Adipose tissue (tissue), 3 donors: ENCODE data around the gene IFI35. TPM values are rescaled to one million over a fixed set of nuclear protein-coding genes. Genes with fewer than 3 reads are reported as not detected.
"Not testable (repeated sequence)": the region's sequence is repeated elsewhere in the genome, so short reads cannot be mapped to it uniquely, and the experiment has no call there.

Experiments
- H3K27ac ChIP-seq: one replicate; pipeline ENCODE4 v1.5.1; 2013; ENCODE audit warnings: low read depth, low read length
- WGBS, 3 donors: extraction: QIAGEN DNeasy Blood & Tissue Kit; methylation state at CpG; one replicate each; pipeline ENCODE4 v1.1.7; 2013; 5-methylcytosine and 5-hydroxymethylcytosine counted together
- polyA plus RNA-seq, 3 donors: library from polyadenylated mRNA; stranded (reverse); fragments of 200-250 nt; gene quantifications; one replicate each; pipeline ENCODE4 v1.2.3, GENCODE V29; 2013
- donor health status: healthy with polysubstance abuse.
- donor health status: Bipolar disorder and iron deficiency.
- donor health status: healthy.

Gene IFI35
- polyA plus RNA-seq, 3 donors = 11.4 to 56.8 (median 34.1) TPM

DNA sequence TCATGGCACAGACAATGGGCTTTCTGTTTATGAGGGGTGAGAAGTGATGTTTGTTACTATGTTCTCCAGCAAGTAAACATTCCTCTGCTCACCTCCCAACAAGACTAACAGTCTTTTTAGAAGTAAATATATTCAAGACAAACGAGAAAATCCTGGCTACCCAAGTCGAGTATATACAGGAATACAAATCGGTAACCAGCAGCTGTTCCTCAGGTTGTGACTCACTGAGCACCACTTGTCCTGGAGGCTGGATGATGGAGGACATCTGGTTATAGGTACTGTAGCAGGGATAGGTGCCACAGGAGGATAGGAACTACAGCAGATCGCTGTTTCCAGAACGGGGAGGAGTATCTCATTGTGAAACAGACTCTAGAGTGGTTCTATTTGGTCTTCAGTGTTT lies 13.7 kb upstream of the IFI35 start:
- WGBS, 3 donors = 67 to 90% (median 88%) methylated on average over 5 of the region's 5 CpGs
- H3K27ac ChIP-seq = no peak overlapping the region

DNA sequence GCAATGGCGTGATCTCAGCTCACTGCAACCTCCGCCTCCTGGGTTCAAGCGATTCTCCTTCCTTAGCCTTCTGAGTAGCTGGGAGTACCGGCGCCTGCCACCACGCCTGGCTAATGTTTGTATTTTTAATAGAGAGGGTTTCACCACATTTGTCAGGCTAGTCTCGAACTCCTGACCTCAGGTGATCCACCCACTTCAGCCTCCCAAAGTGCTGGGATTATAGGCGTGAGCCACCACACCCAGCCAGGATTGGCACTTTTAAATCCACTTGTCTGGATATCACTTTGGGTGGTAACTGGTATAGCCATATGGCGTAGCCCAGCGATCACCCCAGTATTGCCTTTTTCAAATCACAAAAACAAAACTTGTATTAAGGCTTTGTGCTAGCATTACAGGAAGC lies 12.7 kb upstream of the IFI35 start:
- 80 to 87% (median 86%) methylated on average over 10 of the region's 10 CpGs for WGBS, 3 donors
- H3K27ac ChIP-seq = not testable (repeated sequence)

DNA sequence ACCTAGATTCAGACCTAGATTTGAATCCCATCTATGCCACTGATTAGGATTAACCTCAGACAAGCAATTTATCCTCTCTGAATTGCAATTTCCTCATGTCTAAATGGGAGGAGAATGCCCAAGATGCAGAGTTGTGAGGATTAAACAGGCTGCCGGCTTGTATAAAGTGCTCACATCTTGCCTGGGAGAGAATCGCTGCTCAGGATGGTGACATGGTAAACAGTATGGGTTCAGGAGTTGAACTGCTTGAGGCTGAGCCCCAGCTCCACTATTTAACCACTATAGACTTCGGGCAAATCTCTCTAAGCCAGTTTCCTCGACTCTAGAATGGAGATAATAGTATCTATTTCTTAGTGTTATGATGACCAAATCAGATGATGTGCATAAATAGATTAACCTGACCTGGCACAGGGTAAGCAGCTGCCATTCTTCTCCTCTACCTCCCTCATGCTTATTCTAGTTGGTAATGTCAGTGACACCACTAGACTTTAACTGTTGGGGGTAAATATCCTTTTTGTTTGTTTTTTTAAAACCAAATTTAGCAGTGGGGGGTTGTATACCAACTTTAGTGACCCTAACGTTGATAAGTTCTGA lies 9.1 kb upstream of the IFI35 start:
- WGBS, 3 donors = 13 to 27% (median 22%) methylated on average over 5 of the region's 5 CpGs
- H3K27ac ChIP-seq = no peak overlapping the region

DNA sequence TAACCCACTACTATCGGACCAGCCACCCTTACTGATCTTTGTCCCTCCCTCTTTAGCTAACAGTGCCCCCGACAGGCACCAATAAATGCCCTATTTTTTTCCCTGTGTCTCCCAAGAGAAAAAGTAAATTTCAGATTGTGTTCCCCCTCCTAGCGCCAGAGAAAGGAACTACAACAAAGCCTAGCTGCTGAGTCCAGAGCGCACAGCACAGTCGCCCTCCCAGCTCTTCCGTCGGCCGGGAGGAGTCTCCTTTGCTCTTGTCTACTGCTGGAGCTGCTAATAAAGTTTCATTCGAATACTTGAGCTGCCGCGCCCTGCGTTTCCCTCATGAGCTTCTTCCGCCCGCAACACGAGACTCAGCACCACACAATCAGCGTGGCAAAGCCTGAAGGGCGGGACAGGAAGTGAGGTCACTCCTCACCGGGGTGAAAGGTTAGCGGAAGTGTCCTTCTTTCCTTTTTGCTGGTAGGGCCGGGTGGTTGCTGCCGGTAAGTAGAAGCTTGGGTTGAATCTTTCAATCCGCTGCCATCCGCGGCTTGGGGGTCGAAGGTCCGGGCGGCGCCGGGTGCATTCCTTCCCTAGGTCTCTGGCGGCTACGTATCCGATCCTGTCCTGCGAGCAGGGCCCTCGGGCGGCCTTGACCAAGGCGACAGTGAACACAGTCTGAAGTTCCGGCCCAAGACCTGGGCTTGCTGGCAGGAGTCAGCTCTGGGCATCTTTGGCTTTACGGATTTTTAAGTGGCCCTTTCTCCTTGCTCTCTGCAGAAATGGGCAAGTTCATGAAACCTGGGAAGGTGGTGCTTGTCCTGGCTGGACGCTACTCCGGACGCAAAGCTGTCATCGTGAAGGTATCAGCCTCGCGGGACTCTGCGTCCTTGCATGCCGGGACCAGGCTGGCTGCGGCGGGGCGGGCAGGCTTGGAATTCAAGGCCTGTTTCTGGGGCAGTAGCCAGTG lies 8.3 kb upstream of the IFI35 start, which contains the start of gene RPL27:
RPL27 (plus strand) TSS at position 436 of the 955 bp plus-strand sequence; CDS start at position 768, 332 bp downstream.
- H3K27ac ChIP-seq = peak within 1 kb of the TSS; percentile 82
- WGBS, 3 donors = 0 to 1% (median 0%) methylated on average over 49 of the region's 49 CpGs

DNA sequence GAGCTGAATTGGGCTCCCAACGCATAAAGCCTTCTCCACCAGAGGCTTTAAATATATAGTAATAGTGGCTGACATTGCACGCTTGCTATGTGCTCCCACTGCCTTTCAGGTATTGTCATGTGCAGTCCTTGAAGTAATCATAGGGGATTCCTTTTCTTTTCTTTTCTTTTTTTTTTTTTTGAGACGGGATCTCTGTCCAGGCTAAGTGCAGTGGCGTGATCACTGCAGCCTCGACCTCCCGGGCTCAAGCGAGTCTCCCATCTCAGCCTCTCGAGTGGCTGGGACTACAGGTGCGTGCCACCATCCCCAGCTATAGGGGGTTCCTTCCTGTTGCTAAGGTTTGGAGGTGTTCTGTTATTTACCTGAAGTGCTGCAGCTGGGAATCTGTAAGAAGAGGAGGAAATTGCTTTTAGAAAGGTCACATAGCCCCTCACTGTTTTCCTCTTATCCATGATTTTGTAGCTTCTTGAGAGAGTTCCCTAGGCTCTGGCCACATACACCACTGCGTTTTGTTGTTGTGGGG lies 7.5 kb upstream of the IFI35 start:
- peak overlapping the region; percentile 82 for H3K27ac ChIP-seq
- 5 to 18% (median 9%) methylated on average over 10 of the region's 10 CpGs for WGBS, 3 donors

DNA sequence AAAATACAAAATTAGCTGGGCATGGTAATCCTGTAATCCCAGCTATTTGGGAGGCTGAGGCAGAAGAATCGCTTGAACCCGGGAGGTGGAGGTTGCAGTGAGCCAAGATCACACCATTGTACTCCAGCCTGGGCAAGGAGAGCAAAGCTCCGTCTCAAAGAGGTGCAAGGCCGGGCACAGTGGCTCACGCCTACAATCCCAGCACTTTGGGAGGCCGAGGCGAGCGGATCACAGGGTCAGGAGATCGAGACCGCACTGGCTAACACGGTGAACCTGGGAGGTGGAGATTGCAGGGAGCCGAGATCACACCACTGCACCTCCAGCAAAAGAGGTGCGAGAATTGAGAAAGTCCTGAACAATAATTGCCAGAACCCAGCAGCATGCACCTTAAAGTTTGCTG lies 5.7 kb upstream of the IFI35 start:
- not testable (repeated sequence) for H3K27ac ChIP-seq
- WGBS, 3 donors = 94 to 96% (median 95%) methylated on average over 13 of the region's 13 CpGs

DNA sequence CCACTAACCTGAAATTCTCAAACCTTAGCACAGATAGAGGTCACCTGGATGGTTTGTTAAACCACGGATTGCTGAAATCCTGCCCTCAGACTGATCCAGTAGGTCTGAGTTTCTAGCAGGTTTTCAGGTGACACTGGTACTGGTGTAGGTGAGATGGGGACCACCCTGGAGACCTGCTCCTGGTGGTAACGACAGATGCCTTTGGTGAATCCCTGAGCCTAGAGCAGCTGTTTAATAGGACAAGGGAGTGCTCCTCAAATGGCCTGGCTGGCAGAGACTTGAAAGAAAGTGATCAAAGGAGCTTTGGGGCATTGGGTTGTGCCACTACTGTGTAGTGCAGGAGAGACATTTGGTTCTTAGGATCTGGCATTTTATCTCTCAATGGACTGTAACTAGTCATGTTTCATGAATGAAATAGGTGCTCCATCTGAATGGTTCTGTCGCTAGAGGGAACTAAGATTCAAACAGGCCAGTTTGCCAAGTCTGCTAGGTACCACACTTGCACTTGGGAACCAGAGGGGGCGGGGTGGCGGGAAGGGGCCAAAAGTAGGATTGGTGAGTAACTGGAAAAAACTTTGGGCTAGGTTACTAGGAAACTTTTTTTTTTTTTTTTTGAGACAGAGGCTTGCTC lies 2.9 kb upstream of the IFI35 start:
- WGBS, 3 donors = 78 to 84% (median 81%) methylated on average over 5 of the region's 5 CpGs
- H3K27ac ChIP-seq = no peak overlapping the region

DNA sequence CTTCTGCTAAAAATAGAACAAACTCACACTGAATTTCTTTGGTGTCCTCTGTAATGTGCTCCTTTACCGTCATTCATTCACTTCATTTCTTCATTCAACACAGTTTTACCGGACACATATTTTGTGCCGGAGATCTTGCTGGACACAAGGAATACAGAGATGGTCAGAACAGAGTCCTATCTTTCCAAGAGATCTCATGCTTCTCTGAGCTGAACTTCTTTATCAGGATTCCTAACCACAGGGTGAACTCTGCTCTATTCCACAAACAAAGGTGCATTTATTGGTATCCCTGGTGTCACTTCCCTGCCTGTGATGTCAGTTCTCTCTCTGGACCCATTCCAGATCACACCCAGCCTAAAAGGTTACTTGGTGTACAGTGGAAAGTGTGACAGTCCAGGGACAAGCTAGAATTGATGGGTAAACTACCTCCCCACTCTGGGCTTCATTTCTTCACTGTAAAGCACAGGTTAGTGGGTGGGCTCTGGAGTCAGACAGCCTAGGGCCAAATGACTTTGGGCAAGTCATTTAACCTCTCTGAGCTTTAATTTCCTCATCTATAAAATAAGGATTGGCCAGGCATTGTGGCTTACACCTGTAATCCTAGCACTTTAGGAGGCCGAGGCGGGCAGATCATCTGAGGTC lies 4.2 kb downstream of the IFI35 start:
- no peak overlapping the region for H3K27ac ChIP-seq
- 78 to 84% (median 83%) methylated on average over 5 of the region's 5 CpGs for WGBS, 3 donors

DNA sequence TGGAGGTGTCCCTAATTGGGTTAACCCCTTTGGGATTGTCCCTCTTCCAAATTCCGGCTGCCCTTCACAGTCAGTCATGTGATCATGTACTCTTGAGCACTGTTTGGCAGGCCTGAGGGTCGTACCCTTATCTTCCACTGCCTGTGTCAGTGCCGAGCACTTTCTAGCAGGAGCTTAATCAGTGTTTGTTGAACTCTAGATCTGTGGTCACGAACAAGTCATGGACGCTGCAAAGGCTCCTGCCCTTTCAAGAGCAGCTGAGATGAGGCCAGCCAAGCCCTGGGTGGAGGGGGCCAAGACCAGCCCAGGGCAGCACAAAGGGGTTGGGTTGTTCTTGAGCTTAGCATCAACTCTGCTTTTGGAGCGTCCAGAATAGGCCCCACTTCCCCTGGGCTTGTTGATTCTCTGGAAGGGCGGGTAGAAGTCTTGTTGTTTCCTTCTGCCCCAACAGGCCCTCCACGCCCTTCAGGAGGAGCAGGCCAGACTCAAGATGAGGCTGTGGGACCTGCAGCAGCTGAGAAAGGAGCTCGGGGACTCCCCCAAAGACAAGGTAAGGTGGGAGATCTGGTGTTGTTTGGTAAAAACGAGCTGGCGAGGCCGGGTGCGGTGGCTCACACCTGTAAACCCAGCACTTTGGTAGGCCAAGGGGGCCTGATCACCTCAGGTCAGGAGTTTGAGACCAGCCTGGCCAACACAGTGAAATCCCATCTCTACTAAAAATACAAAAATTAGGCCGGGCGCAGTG lies 5.3 kb downstream of the IFI35 start:
- 75 to 79% (median 78%) methylated on average over 15 of the region's 15 CpGs for WGBS, 3 donors
- no peak overlapping the region for H3K27ac ChIP-seq

DNA sequence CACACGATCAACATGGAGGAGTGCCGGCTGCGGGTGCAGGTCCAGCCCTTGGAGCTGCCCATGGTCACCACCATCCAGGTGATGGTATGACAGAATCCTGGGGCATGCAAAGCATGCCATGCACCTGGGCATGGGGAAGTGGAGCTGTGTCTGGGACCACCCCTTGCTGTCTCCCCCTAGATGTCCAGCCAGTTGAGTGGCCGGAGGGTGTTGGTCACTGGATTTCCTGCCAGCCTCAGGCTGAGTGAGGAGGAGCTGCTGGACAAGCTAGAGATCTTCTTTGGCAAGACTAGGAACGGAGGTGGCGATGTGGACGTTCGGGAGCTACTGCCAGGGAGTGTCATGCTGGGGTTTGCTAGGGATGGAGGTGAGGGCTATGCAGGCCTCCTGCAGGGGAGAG lies 6.7 kb downstream of the IFI35 start:
- no peak overlapping the region for H3K27ac ChIP-seq
- WGBS, 3 donors = 81 to 86% (median 81%) methylated on average over 8 of the region's 8 CpGs

DNA sequence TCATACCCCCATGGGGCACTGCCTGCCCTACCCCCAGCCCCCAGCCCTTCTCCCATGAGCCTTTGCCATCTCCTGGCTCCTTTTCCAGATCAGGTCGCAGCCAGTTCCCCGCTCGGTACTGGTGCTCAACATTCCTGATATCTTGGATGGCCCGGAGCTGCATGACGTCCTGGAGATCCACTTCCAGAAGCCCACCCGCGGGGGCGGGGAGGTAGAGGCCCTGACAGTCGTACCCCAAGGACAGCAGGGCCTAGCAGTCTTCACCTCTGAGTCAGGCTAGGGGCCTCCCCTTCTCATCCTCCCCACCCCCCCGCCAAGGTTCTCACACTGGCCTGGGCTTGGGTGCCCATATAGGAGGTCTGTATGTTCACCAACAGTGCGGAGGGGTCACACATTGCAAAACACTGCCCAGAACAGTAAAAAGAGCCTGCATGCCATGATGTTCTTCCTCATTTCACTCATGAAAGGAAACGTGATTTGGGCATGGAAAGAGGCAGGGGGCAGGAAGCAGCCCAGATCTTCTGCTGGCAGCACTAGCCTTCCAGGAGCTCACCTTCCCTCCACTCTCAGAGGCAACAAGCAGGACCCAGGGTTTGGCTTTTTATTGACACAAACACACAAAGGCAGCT lies 7.5 kb downstream of the IFI35 start:
- H3K27ac ChIP-seq = no peak overlapping the region
- 66 to 78% (median 70%) methylated on average over 12 of the region's 12 CpGs for whole genome bisulfite sequencing, 3 donors

DNA sequence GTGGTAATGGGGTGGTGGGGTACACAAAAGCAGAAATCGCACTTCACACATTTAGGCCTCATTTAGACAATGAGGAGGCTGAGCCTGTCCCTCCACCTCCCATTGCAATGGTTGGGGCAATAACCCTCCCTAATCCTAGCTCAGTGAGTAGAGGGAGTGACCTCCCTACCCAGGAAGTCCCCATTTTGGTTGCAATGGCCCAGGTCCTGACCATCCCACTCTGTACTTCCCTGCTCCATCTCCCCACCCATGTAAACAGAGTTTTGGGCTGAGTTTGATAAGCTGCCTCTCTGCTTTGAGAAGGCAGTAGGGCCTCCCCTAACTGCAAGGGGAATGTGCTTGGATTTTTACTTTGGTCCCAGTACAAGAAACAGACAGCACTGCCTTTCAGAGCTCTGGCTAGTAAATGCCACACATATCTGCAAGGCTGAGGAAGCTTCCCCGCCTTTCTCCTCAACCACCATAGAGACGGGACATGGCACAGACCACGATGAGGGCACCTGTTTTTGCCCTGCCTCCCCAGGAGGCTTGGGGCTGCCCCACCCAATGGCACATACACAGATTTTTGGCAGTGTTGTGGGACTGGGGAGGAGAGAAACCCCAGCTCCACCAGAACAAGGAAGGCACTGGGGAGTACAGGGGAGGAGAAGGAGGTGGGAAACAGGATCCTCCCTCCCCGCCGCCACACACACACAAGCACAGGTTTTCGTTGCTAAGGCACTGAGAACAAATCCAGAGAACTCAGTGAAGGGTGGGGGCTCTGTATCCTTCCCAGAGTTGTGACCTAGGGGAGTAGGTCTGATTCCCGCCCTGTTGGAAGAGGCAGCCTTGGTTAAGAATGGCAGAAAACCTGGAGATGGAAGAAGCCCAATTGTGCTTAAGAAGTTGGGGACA lies 8.3 kb downstream of the IFI35 start:
- H3K27ac ChIP-seq = no peak overlapping the region
- WGBS, 3 donors = 40 to 88% (median 45%) methylated on average over 8 of the region's 8 CpGs

DNA sequence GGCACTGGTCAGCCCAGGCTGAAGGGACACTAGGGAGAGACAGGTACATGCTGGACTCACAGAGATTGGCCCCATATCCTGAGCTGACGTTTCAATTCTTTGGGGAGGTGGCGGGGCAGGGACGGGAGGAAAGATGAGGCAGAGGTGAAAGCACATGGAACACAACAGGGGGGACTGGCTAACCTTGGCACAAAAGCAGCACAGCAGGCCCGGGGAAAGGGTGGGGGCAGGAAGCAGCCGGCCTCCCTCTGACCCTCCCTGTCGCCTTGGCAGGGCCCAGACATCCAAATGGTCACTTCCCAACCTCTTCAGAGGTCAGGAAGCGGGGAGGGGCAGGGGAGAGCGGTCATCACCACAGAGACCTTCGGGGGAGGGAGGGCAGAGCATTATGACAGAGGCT lies 9.0 kb downstream of the IFI35 start:
- no peak overlapping the region for H3K27ac ChIP-seq
- WGBS, 3 donors = 19 to 72% (median 28%) methylated on average over 8 to 9 of the region's 9 CpGs

DNA sequence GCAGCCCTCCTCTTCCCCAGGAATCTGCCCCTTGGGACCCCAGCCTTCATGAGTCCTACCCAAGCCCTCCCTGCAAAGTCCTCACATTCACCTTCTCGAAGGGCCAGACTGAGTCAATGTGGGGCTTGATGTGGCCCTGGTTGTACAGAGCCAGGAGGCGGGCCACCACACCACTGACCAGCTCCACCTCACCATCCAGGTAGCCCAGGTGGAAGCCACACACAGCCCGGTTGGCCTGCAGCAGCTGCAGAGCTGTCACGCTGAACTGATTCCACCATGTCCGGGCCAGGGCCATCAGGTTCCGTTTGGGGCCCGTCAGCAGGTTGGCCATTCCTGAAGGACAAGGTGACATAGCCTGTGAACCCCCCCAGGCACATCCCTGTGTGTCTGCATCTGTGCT lies 9.6 kb downstream of the IFI35 start:
- 80 to 90% (median 83%) methylated on average over 7 of the region's 7 CpGs for WGBS, 3 donors
- no peak overlapping the region for H3K27ac ChIP-seq

DNA sequence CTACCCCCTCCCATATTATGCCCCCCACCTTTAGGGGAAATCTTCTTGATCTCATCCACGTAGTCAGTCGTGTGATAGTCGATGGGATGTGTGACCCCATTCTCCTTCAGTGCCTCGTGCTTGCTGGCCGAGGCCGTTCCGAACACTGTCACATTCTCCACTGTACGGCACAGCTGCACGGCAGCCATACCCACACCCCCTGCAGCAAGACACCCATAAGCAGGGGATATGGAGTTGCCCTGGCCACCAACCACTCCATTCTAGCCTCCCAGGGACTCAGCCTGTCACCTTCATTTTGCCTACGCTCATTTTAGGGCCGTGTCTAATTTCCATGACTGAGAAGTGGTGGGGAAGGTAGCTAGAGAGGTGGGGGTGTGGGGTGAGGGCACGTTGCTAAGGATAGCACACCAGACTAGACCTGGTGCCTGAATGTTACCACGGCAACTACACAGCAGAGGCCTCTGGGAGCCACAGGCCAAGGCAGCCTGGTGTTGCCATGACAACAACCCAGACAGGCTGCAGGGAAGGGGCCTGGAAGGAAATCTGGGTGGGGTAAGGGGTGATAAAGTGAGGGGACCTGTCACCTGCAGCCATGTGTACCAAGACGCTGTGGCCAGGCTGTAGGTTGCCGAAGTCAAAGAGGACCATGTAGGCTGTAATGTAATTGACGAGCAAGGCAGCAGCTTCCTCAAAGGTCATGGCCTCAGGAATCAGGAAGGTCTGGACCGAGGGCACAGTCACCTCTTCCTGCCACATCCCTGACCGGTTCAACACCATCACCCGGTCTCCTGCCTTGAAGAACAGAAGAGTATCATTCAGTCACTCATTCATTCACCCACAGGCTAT lies 11.6 kb downstream of the IFI35 start:
- no peak overlapping the region for H3K27ac ChIP-seq

DNA sequence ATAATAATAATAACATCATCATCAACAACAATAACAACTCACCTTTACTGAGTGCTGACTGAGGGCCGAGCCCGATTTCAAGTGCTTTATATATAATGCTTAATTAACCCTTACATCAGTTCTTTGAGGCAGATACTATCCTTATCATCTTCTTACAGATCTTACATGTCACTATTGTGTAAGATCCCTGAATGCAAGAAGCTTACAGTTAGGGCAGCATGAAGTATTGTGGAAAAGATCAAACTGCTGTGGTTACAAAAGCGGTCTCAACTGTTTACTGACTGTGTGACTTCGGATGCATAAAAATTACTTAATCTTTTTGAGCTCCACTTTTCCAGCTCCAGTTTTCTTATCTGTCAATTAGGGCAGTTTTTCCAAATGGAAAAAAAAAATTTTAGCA lies 12.3 kb downstream of the IFI35 start:
- no peak overlapping the region for H3K27ac ChIP-seq
- 23 to 53% (median 24%) methylated on average over 4 of the region's 4 CpGs for WGBS, 3 donors

More for the DNA sequence above, 11.6 kb downstream of the IFI35 start:
- WGBS, 3 donors = 63 to 71% (median 64%) methylated on average over 19 of the region's 19 CpGs
